Spleen (tissue), 11 donors: ENCODE measurements around the gene RITA1. TPM values are rescaled to one million over a fixed set of nuclear protein-coding genes. Genes with fewer than 3 reads are reported as not detected.
A peak's percentile ranks its signal among the peaks of the same experiment; 100 is the strongest.
"Not testable (repeated sequence)": the region's sequence is repeated elsewhere in the genome, so short reads cannot be mapped to it uniquely, and the experiment has no call there.

Source experiments
- DNase-seq: peaks from one replicate; pipeline ENCODE4 v3.0.0-alpha.2; 2020
- H3K27ac ChIP-seq, 8 donors: fragments of 200-600 bp; sonication (generic) in 7 of 8; 1 replicate in 4 of 8; 2 replicates in 4 of 8; pipeline versions ENCODE4 v1.5.0 to v1.8.0; 2016 to 2021; ENCODE audit warnings: inconsistent platforms in 4 of 8, mild to moderate bottlenecking in 4 of 8, moderate library complexity in 1 of 8
- H3K27me3 ChIP-seq, 7 donors: fragments of 200-600 bp; sonication (generic) in 6 of 7; replicated peaks in 1 of 7; 1 replicate in 4 of 7; 2 replicates in 3 of 7; pipeline versions ENCODE4 v1.5.0 to v1.8.0; 2016 to 2021; ENCODE audit warnings: inconsistent platforms in 3 of 7, mild to moderate bottlenecking in 1 of 7
- H3K36me3 ChIP-seq, 6 donors: fragments of 200-600 bp; sonication (generic) in 5 of 6; 1 replicate in 4 of 6; 2 replicates in 2 of 6; pipeline versions ENCODE4 v1.5.0 to v1.8.0; 2016 to 2021; ENCODE audit warnings: inconsistent platforms in 2 of 6
- H3K4me1 ChIP-seq, 6 donors: fragments of 200-600 bp; sonication (generic) in 5 of 6; 1 replicate in 3 of 6; 2 replicates in 3 of 6; pipeline versions ENCODE4 v1.5.0 to v1.8.0; 2016 to 2021; ENCODE audit warnings: inconsistent platforms in 3 of 6
- H3K4me3 ChIP-seq, 8 donors: fragments of 200-600 bp; sonication (generic) in 7 of 8; 1 replicate in 4 of 8; 2 replicates in 4 of 8; pipeline versions ENCODE4 v1.5.0 to v1.8.0; 2016 to 2021; ENCODE audit warnings: inconsistent platforms in 4 of 8, mild to moderate bottlenecking in 4 of 8, moderate library complexity in 2 of 8
- H3K9me3 ChIP-seq, 8 donors: fragments of 200-600 bp; sonication (generic) in 7 of 8; 1 replicate in 4 of 8; 2 replicates in 4 of 8; pipeline versions ENCODE4 v1.5.0 to v1.8.0; 2016 to 2021; ENCODE audit warnings: inconsistent platforms in 4 of 8
- POLR2A ChIP-seq, 3 donors: fragments of 450-650 bp; IDR thresholded peaks; one replicate each; pipeline ENCODE4 v1.5.1; 2017; ENCODE audit warnings: antibody characterized with exemption in 3 of 3, mild to moderate bottlenecking in 1 of 3
- POLR2AphosphoS5 ChIP-seq, 3 donors: sonication (generic); formaldehyde crosslinking; IDR thresholded peaks; one replicate each; pipeline ENCODE4 v1.5.1; 2017; ENCODE audit warnings: antibody characterized with exemption in 3 of 3
- WGBS, 5 donors: extraction: QIAGEN DNeasy Blood & Tissue Kit in 3 of 5; methylation state at CpG; one replicate each; pipeline versions ENCODE4 v1.1.5 to v1.1.7; 2013 to 2018; 5-methylcytosine and 5-hydroxymethylcytosine counted together
- intact Hi-C: fragments of 100-400 bp; cut with DNase I; formaldehyde crosslinking; loops from one replicate; pipeline ENCODE4 v1.15.0; 2023; ENCODE audit warnings: low total_unique reads
- polyA plus RNA-seq, 3 donors: library from polyadenylated mRNA; stranded (reverse); fragments of 200-250 nt; gene quantifications; one replicate each; pipeline ENCODE4 v1.2.1, GENCODE V29; 2013
- total RNA-seq, 7 donors: library from RNA; depleted of rRNA in 3 of 7; stranded (reverse); fragments of >200 nt in 3 of 7; fragmentation: NEBNext Ultra II Directional in 4 of 7; extraction: Animal tissue kit (Norgen Biotek cat#: 25700) in 4 of 7; gene quantifications; one replicate each; pipeline versions ENCODE4 v1.1.0 to v1.2.1, GENCODE V29; 2016 to 2021
- TF ChIP-seq, protein P1 (sequence below), 11 experiments: fragments of 200-600 bp in 7 of 11; fragments of 450-650 bp in 4 of 11; sonication (generic) in 4 of 11; IDR thresholded peaks in 8 of 11; conservative IDR thresholded peaks in 3 of 11; 1 replicate in 7 of 11; 2 replicates in 4 of 11; pipeline versions ENCODE4 v1.4.0 to v1.8.0; 2016 to 2021; ENCODE audit warnings: antibody characterized with exemption in 11 of 11, inconsistent platforms in 4 of 11, mild to moderate bottlenecking in 1 of 11
- donor health status: healthy with polysubstance abuse.
- donor health status: DM: no; HTN: no; CAD: no; lungs with moderate emphysema.
- donor health status: DM: no; HTN: no; CAD: no.
- donor health status: Bipolar disorder and iron deficiency.
- donor health status: healthy.
- donor health status: DM: no; HTN: no; CAD: no.
- donor health status: DM: yes; HTN: yes; CAD: no.

The RITA1 gene
- total and polyA plus RNA-seq, 10 donors: 9.0 to 15.6 (median 12.4) TPM

DNA sequence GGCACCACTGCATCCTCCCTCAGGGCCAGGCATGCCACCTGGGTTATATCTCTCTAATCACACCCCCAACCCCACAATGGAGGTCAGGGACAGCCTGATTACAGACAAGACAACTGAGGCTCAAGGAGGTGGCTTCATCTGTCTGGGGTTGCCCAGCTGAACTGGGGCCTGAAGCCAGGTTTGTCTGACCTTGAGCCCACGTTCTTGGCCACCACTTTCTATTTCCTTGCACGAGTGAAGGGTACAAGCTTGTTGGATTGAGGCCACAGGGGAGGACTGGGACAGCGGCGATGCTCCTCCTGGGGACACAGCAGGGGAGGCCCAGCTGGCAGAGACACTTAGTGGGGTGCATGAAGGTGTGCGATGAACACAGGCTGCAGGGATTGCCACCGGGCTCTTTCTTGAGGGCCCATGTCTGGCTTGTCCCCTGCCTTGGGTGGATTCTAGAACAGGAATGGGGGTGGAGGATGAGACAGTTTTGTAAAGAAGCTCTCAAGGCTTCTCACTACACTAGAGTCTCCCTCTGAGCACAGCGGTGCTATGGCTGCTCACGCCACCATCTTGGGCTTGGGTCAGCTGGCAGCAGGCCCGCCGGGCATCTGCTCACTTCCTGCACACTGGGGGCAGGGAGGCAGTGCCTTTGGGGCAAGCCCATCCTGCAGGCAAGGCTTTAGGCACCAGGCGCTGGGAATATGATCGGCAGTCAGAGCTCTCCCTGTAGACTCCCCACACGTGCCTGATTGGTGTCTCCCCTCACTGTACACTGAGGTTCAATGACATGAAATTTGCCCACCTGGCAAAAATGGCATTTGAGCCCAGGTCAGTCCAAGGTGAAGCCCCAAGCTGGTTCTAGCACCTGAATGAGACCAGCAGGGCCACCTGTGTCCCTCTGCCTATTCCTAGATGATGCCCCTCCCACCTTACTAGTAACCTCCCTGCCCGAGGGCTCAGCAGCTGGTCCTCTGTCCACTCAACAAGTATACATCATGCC, 16.0 kb downstream of the RITA1 start:
- intact Hi-C loops: no loop called here
- WGBS, 5 donors: 80 to 90% (median 86%) methylated on average over 10 to 14 of the region's 14 CpGs
- Histone ChIP-seq H3K9me3 (no peaks in the 10 kb centered on the region), H3K27ac (no peak overlapping the region), H3K4me1 (peaks cover 0 to 82% (median 24%) of the 10 kb centered on the region in 6 donors), H3K27me3 (no peaks in the 10 kb centered on the region), H3K4me3 (no peak overlapping the region), H3K36me3 (no peaks in the 10 kb centered on the region)
- TF ChIP-seq POLR2AphosphoS5 (IDR thresholded peaks at IDR 0.05) (peak in 1 of 3 donors; percentile 12), POLR2A (IDR thresholded peaks at IDR 0.05) (no peak)
- DNase-seq: no peak

DNA sequence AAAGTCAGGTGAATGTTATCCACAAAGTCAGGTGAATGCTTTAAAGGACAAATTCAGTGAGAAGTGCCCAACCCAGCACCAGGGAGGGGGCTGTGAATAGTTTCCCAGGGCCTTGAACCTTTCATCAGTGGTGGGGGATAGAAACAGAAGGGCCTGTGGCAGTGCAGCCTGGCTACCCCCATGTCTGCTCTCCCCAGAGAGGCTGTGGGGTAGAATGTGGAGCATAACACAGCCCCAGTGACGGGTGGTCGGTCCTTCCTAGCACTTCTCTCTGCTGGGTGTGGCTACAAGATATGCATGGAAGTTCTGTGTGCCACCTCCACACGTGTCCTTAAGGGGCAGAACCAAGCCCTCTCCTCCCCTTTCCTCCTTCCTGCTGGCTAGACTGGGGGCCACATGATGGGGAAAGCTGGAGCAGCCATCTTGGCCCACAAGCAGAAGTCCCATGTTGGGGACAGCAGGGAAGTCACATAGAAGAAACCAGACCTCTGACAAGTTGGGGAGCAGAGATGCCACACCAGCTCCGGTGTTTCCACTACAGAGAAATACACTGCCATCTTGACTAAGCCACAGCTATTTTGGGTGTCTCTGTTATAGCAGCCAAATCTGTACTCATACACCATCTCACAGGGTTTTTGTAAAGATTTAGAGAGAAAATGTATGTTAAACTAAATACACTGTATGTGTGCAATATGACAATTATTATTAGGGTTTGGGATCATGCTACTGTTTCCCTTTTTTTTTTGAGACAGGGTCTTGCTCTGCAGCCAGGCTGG, 17.0 kb downstream of the RITA1 start:
- intact Hi-C loops: no loop called here
- no peak for DNase-seq
- Histone ChIP-seq H3K36me3 (no peaks in the 10 kb centered on the region), H3K27ac (no peak overlapping the region), H3K4me1 (peaks cover 3 to 82% (median 23%) of the 10 kb centered on the region in 6 donors), H3K9me3 (no peaks in the 10 kb centered on the region), H3K27me3 (no peaks in the 10 kb centered on the region), H3K4me3 (no peak overlapping the region)
- 75 to 86% (median 77%) methylated on average over 2 to 4 of the region's 4 CpGs for WGBS, 5 donors
- TF ChIP-seq POLR2AphosphoS5 (IDR thresholded peaks at IDR 0.05) (no peak), POLR2A (IDR thresholded peaks at IDR 0.05) (no peak)
- TF ChIP-seq, protein P1, sequence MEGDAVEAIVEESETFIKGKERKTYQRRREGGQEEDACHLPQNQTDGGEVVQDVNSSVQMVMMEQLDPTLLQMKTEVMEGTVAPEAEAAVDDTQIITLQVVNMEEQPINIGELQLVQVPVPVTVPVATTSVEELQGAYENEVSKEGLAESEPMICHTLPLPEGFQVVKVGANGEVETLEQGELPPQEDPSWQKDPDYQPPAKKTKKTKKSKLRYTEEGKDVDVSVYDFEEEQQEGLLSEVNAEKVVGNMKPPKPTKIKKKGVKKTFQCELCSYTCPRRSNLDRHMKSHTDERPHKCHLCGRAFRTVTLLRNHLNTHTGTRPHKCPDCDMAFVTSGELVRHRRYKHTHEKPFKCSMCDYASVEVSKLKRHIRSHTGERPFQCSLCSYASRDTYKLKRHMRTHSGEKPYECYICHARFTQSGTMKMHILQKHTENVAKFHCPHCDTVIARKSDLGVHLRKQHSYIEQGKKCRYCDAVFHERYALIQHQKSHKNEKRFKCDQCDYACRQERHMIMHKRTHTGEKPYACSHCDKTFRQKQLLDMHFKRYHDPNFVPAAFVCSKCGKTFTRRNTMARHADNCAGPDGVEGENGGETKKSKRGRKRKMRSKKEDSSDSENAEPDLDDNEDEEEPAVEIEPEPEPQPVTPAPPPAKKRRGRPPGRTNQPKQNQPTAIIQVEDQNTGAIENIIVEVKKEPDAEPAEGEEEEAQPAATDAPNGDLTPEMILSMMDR (IDR thresholded peaks at IDR 0.05 in 8 of 11, conservative IDR thresholded peaks at IDR 0.05 in 3 of 11): no peak

DNA sequence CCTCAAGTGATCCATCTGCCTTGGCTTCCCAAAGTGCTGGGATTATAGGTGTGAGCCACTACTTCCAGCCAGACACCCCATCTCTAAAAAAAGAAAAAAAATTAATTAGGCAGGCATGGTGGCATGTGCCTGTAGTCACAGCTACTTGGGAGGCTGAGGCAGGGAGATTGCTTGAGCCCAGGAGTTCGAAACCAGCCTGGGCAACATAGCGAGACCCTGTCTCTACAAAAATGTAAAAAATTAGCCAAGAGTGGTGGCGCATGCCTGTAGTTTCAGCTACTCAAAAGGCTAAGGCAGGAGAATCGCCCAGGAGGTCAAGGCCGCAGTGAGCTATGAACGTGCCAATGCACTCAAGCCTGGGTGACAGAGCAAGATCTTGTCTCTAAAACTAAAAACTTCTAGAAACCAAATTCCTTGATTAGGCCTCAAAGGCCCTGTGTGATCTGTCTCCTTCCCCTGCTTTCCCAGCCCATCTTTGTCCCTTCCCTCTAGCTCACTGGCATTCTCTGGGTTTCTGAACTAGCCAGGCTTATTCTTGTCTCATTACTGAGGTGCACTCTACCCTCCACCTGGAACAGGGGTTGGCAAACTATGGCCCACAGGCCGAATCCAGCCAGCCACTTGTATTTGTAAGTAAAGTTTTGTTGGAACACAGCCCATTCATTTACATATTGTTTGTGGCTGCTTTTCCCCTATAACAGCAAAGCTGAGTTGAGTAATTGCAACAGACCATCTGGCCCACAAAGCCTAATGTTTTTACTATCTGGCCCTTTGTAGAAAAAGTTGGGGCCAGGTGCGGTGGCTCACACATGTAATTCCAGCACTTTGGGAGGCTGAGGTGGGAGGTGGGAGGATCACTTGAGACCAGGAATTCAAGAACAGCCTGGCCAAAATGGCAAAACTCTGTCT, 18.6 kb downstream of the RITA1 start:
- WGBS, 5 donors: 76 to 87% (median 78%) methylated on average over 8 of the region's 8 CpGs
- H3K4me3 ChIP-seq: no peak overlapping the region
- no peaks in the 10 kb centered on the region for H3K9me3 ChIP-seq
- peak overlapping the region in 3 of 8 donors; percentile 6 to 26 (median 21) for H3K27ac ChIP-seq
- intact Hi-C loops: no loop called here
- no peaks in the 10 kb centered on the region for H3K27me3 ChIP-seq
- H3K36me3 ChIP-seq: no peaks in the 10 kb centered on the region
- peaks cover 17 to 85% (median 36%) of the 10 kb centered on the region in 6 donors for H3K4me1 ChIP-seq
- no peak for DNase-seq
- TF ChIP-seq, protein P1 (IDR thresholded peaks at IDR 0.05 in 8 of 11, conservative IDR thresholded peaks at IDR 0.05 in 3 of 11): no peak
- no peak for TF ChIP-seq POLR2A (IDR thresholded peaks at IDR 0.05)
- TF ChIP-seq POLR2AphosphoS5 (IDR thresholded peaks at IDR 0.05): no peak

DNA sequence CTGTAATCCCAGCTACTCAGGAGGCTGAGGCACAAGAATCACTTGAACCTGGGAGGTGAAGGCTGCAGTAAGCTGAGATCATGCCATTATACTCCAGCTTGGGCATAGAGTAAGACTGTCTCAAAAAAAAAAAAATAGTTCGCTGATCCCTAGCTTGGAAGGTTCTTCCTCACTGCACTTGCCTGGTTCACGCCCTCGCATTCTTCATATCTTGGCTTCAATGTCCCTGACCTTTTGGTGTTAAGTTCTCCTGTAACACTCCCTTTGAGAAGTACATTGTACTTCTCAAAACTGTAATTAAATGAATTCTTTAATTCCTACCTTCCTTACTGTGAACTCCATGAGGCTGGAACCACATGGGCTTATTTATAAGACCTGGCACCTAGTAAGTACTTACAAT, 19.3 kb downstream of the RITA1 start:
- Histone ChIP-seq H3K36me3 (no peaks in the 10 kb centered on the region), H3K4me3 (no peak overlapping the region), H3K9me3 (no peaks in the 10 kb centered on the region), H3K27me3 (no peaks in the 10 kb centered on the region), H3K27ac (peak overlapping the region in 3 of 8 donors; percentile 6 to 26 (median 21)), H3K4me1 (peaks cover 22 to 91% (median 43%) of the 10 kb centered on the region in 6 donors)
- intact Hi-C loops: no loop called here
- WGBS, 5 donors: 81 to 90% (median 82%) methylated on average over 3 of the region's 3 CpGs
- TF ChIP-seq, protein P1 (IDR thresholded peaks at IDR 0.05 in 8 of 11, conservative IDR thresholded peaks at IDR 0.05 in 3 of 11): no peak
- TF ChIP-seq POLR2AphosphoS5 (IDR thresholded peaks at IDR 0.05) (no peak), POLR2A (IDR thresholded peaks at IDR 0.05) (no peak)
- no peak for DNase-seq

DNA sequence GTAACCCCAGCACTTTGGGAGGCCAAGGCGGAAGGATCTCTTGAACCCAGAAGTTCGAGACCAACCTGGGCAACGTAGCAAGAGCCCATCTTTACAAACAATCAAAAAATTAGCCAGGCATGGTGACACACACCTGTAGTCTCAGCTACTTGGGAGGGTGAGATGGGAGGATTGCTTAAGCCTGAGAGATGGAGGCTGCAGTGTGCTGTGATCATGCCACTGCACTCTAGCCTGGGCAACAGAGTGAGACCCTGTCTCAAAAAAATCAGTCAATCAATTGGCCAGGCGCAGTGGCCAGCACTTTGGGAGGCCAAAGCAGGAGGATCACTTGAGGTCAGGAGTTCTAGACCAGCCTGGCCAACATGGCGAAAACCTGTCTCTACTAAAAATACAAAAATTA, 21.3 kb downstream of the RITA1 start:
- peak overlapping the region in 1 of 8 donors; percentile 86 for H3K27ac ChIP-seq
- intact Hi-C loops, H3K4me3 ChIP-seq, H3K36me3 ChIP-seq, H3K27me3 ChIP-seq, DNase-seq, H3K9me3 ChIP-seq: not testable (repeated sequence)
- H3K4me1 ChIP-seq: peaks cover 27 to 91% (median 54%) of the 10 kb centered on the region in 6 donors
- 95 to 97% (median 96%) methylated on average over 5 of the region's 5 CpGs for WGBS, 5 donors
